CMK (cell line): ENCODE measurements around the gene ERC1.
"Not testable (repeated sequence)": the region's sequence is repeated elsewhere in the genome, so short reads cannot be mapped to it uniquely, and the experiment has no call there.

Source experiments
- DNase-seq: peaks from one replicate; pipeline ENCODE4 v3.0.0-alpha.2; 2010; ENCODE audit warnings: low read depth

The ERC1 gene

DNA sequence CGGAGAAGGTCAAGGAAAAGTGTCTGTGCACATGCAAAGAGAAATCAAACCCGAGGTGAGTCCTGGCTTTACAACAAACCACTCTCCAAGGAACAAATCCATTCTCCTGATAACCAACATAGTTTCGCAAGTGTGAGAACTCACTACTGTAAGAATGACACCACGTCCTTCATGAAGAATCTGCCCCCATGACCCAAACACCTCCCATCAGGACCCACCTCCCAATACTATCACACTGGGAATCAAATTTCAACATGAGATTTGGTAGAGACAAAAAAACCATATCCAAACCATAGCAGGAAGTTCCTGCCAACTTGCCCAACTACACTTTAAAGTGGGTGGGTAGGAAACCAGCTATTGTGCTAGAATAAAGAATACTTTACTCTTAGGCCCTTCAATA lies 2.4 kb upstream of the ERC1 start:
- no peak for DNase-seq

GRCh38 chr12:989051-989450 lies 2.0 kb upstream of the ERC1 start:
- no peak for DNase-seq

DNA sequence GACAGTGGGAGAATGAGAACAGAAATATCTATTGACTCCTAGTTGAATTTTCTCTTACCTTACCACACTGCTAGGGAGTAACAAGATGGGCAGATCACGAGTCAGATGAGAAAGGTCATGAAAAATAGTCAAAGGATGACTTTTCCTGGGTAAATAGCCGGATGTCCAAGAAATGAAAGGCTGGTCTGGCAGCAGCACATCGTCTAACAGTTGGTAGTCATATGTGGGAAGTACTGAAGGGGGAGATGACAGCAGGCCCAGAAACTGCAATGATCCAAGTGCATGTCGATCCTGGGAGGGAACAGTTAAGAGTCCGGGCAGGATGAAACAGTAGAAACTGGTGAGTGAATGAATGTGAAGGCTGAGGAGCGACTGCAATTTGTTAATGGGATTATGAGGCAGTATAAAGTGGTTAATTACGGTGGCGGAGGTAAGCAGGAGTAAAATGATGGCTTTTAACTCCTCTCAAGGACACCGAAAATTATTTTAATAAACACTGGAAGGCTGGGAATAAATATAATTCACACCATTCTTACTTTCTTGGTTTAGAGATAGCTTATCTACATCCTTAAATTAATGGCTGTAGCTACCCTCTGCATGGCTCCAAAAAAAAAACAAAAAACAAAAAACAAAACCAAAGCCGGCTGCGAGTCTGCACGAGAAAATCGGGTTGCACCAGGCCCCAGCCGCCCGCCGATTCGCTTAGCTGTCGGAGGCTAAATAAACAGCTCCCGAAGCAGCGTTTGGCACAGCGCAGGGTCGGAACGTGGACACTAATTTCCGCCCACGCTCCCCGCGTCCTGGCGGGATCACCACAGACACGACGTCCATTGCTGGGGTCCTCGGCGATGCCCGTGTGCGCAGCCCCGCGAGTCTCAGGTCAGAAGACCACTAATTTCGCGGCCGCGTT lies 1.0 kb upstream of the ERC1 start:
- peak; percentile 29 for DNase-seq

- DNase-seq: peak; percentile 54
Observed at GRCh38 chr12:991350-992333, 619 bp downstream of the ERC1 start.

GRCh38 chr12:992647-993046 lies 1.6 kb downstream of the ERC1 start:
- DNase-seq: no peak

- no peak for DNase-seq
Observed at GRCh38 chr12:996881-997280, 5.9 kb downstream of the ERC1 start.

GRCh38 chr12:997505-997904 lies 6.5 kb downstream of the ERC1 start:
- no peak for DNase-seq

GRCh38 chr12:998020-998874 lies 7.2 kb downstream of the ERC1 start:
- DNase-seq: no peak

DNA sequence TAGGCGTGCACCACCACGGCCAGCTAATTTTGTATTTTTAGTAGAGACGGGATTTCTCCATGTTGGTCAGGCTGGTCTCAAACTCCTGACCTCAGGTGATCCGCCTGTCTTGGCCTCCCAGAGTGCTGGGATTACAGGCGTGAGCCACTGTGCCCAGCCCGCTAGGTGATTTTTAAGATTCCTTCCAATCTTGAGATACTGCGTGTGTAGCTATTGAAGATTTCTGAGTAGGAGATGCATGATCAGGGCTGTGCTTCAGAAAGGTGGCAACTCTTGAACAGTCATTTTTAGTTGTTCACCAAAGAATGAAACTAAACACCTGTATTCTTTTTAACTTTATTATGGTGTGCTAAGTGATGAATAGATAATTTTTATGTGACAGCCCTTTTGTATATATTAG lies 8.7 kb downstream of the ERC1 start:
- not testable (repeated sequence) for DNase-seq

- no peak for DNase-seq
Observed at GRCh38 chr12:1001507-1001906, 10.5 kb downstream of the ERC1 start.

- no peak for DNase-seq
Observed at GRCh38 chr12:1003600-1004271, 12.7 kb downstream of the ERC1 start.

DNA sequence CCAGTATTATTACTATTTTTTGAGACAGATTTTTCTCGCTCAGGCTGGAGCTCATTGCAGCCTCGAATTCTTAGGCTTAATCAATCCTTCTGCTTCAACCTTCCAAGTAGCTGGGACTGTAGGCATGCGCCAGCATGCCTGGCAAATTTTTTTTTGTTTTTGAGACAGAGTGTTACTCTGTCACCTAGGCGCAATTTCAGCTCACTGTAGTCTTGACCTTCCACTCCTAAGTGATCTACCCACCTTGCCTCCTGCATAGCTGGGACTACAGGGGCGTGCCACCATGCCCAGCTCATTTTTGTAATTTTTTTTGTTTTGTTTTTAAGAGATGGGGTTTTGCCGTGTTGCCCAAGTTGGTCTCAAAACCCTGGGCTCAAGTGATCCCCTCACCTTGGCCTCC lies 15.2 kb downstream of the ERC1 start:
- DNase-seq: no peak

DNA sequence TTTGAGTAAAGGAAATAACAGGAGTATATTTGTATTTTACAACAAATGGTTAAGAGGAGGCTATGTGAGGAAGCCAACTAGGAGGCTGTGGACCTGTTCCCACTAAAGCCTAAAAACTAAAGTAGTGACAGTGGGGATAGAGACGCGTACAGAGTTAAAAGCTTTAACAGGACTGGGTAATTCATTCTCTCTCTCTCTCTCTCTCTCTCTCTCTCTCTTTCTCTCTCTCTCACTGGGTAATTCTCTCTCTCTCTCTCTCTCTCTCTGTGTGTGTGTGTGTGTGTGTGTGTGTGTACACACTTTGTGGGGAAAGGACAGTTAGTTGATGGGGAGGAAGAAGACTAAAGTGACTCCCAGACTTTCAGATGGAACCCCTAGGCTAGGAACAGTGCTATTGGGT lies 16.3 kb downstream of the ERC1 start:
- DNase-seq: no peak

- DNase-seq: no peak
Observed at GRCh38 chr12:1007994-1008393, 17.0 kb downstream of the ERC1 start.

DNA sequence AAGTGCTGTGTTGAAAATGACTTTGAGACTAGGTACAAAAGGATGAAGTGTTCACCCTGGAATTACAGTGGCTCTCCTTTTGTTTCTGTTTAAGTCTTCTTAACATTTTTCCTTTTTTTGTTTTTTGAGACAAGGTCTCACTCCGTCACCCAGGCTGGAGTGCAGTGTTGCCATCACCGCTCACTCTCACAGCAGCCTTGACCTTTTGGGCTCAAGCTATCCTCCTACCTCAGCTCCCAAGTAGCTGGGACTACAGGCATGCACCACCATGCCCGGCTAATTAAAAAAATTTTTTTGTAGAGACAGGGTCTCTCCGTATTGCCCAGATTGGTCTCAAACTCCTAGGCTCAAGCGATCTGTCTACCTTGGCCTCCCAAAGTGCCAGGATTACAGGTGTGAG lies 20.1 kb downstream of the ERC1 start:
- no peak for DNase-seq

DNA sequence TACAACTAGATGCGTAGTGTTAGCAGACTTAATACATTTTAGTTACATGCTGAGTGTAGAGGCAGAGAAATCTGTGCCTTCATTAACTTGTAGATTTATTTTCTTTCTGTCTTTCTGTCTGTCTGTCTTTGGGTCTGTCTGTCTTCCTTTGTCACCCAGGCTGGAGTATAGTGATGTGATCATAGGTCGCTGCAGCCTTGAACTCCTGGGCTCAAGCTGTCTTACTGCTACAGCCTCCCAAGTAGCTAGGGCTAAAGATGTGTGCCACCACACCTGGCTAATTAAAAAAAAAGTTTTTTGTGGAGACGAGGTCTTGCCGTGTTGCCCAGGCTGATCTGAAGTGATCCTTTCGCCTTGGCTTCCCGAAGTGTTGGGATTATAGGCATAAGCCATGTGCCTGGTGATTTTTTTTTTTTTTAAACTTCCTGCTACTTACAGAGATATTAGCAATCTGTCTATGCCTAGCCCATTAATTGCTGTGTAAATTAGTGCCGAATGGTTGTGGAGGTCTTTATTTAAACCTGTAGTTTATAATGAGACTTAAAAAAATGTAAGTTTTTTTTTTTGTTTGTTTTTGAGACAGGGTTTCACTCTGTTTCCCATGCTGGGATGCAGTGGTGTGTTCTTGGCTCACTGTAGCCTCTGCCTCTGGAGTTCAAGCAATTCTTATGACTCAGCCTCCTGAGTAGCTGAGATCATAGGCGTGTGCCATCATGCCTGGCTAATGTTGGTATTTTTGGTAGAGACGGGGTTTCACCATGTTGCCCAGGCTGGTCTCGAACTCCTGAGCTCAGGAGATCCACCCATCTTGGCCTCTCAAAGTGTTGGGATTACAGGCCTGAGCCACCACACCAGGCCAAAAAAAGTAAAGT lies 22.8 kb downstream of the ERC1 start:
- no peak for DNase-seq

- no peak for DNase-seq
Observed at GRCh38 chr12:1019283-1019682, 28.3 kb downstream of the ERC1 start.

GRCh38 chr12:1020389-1020788 lies 29.4 kb downstream of the ERC1 start:
- no peak for DNase-seq

GRCh38 chr12:1022032-1022970 lies 31.3 kb downstream of the ERC1 start:
- DNase-seq: no peak
